Measurements from ENCODE around the gene PNPLA8. TPM values are rescaled to one million over a fixed set of nuclear protein-coding genes. Genes with fewer than 3 reads are reported as not detected.
A peak's percentile ranks its signal among the peaks of the same experiment; 100 is the strongest.

PNPLA8 gene
- total and polyA plus RNA-seq, 4 donors: 14.7 to 30.3 (median 23.0) TPM

GRCh38 chr7:108528183-108528712 lies 2.3 kb upstream of the PNPLA8 start:
- no peak for DNase-seq (ENCODE audit: low spot score)
- H3K9ac ChIP-seq (ENCODE audit: low read depth in 1 of 2, low read length in 2 of 2): no peak overlapping the region
- H3K4me1 ChIP-seq (ENCODE audit: control insufficient read depth in 4 of 4, insufficient read depth in 4 of 4, low read length in 3 of 4): peaks cover 0 to 20% (median 10%) of the 10 kb centered on the region in 4 donors
- H3K27ac ChIP-seq (ENCODE audit: low read depth in 1 of 2, low read length in 2 of 2): no peak overlapping the region
- no peak overlapping the region for H3K4me3 ChIP-seq (ENCODE audit: low read depth in 1 of 3, low read length in 3 of 3)
- 89% methylated on average over 6 of the region's 6 CpGs for WGBS
- no peaks in the 10 kb centered on the region for H3K36me3 ChIP-seq (ENCODE audit: control insufficient read depth in 4 of 4, insufficient read depth in 3 of 4, low read depth in 1 of 4, low read length in 3 of 4)
- TF ChIP-seq FOXA1 (IDR thresholded peaks at IDR 0.05) (no peak), YY1 (IDR thresholded peaks at IDR 0.05) (no peak), MAX (IDR thresholded peaks at IDR 0.05) (no peak), EGR1 (IDR thresholded peaks at IDR 0.05; ENCODE audit: low read depth in 2 of 2) (no peak), REST (IDR thresholded peaks at IDR 0.05) (no peak), RAD21 (IDR thresholded peaks at IDR 0.05) (no peak), HNF4A (conservative IDR thresholded peaks at IDR 0.05) (no peak), FOXA2 (IDR thresholded peaks at IDR 0.05) (no peak), HNF4G (IDR thresholded peaks at IDR 0.05) (no peak), ZBTB33 (IDR thresholded peaks at IDR 0.05) (no peak), JUND (IDR thresholded peaks at IDR 0.05) (no peak), CTCF (IDR thresholded peaks at IDR 0.05; ENCODE audit: low read depth, low read length, missing input control) (no peak), SP1 (IDR thresholded peaks at IDR 0.05) (no peak), NR2F2 (IDR thresholded peaks at IDR 0.05) (no peak), TAF1 (conservative IDR thresholded peaks at IDR 0.05) (no peak), ATF3 (IDR thresholded peaks at IDR 0.05) (no peak)
- H3K9me3 ChIP-seq (ENCODE audit: control insufficient read depth in 4 of 4, low read length in 3 of 4): no peaks in the 10 kb centered on the region
- no peaks in the 10 kb centered on the region for H3K27me3 ChIP-seq (ENCODE audit: control insufficient read depth in 4 of 4, insufficient read depth in 4 of 4, low read length in 3 of 4)

GRCh38 chr7:108526768-108527017 lies 758 bp upstream of the PNPLA8 start:
- H3K4me3 ChIP-seq (ENCODE audit: low read depth in 1 of 3, low read length in 3 of 3): peak overlapping the region; percentile 61 to 77 (median 68)
- peak overlapping the region; percentile 45 to 98 for H3K9ac ChIP-seq (ENCODE audit: low read depth in 1 of 2, low read length in 2 of 2)
- DNase-seq (ENCODE audit: low spot score): no peak
- peaks cover 3 to 27% (median 12%) of the 10 kb centered on the region in 4 donors for H3K4me1 ChIP-seq (ENCODE audit: control insufficient read depth in 4 of 4, insufficient read depth in 4 of 4, low read length in 3 of 4)
- H3K36me3 ChIP-seq (ENCODE audit: control insufficient read depth in 4 of 4, insufficient read depth in 3 of 4, low read depth in 1 of 4, low read length in 3 of 4): no peaks in the 10 kb centered on the region
- H3K9me3 ChIP-seq (ENCODE audit: control insufficient read depth in 4 of 4, low read length in 3 of 4): no peaks in the 10 kb centered on the region
- H3K27ac ChIP-seq (ENCODE audit: low read depth in 1 of 2, low read length in 2 of 2): peak overlapping the region; percentile 97 to 100
- WGBS: 12% methylated on average over 3 of the region's 3 CpGs
- no peaks in the 10 kb centered on the region for H3K27me3 ChIP-seq (ENCODE audit: control insufficient read depth in 4 of 4, insufficient read depth in 4 of 4, low read length in 3 of 4)
- TF ChIP-seq TAF1 (conservative IDR thresholded peaks at IDR 0.05): peak; percentile 18
- TF ChIP-seq HNF4G (IDR thresholded peaks at IDR 0.05): no peak
- no peak for TF ChIP-seq JUND (IDR thresholded peaks at IDR 0.05)
